ENCODE measurements around the gene FAM200B.

FAM200B gene

GRCh38 chr4:15704129-15704528 is 22.5 kb downstream of the FAM200B start:
- Histone ChIP-seq H3K27ac (ENCODE audit: low read depth, low read length) (no peak overlapping the region), H4K20me1 (ENCODE audit: control insufficient read depth, insufficient read depth, low read depth, low read length) (no peaks in the 10 kb centered on the region), H3K9me2 (replicated peaks; ENCODE audit: control insufficient read depth, low read length) (no peaks in the 10 kb centered on the region), H3K9me3 (ENCODE audit: control insufficient read depth, insufficient read depth, low read length) (no peaks in the 10 kb centered on the region), H3K4me1 (ENCODE audit: control insufficient read depth, low read length) (peaks cover 7% of the 10 kb centered on the region; the same call in 1 of the 2 replicates), H3K4me2 (ENCODE audit: low read length) (no peak overlapping the region), H3K79me2 (ENCODE audit: control insufficient read depth, low read length) (no peaks in the 10 kb centered on the region), H3K36me3 (ENCODE audit: control insufficient read depth, low read length) (no peaks in the 10 kb centered on the region), H3K27me3 (ENCODE audit: control insufficient read depth, low read length) (peaks cover 12% of the 10 kb centered on the region; the same call in 1 of the 2 replicates), H3K4me3 (ENCODE audit: low read length) (no peak overlapping the region), H3F3A (ENCODE audit: control insufficient read depth, insufficient read depth) (0 out of 2 replicates have a peak, but pooled peaks cover 2% of the 10 kb centered on the region)
- TF ChIP-seq, protein P1, sequence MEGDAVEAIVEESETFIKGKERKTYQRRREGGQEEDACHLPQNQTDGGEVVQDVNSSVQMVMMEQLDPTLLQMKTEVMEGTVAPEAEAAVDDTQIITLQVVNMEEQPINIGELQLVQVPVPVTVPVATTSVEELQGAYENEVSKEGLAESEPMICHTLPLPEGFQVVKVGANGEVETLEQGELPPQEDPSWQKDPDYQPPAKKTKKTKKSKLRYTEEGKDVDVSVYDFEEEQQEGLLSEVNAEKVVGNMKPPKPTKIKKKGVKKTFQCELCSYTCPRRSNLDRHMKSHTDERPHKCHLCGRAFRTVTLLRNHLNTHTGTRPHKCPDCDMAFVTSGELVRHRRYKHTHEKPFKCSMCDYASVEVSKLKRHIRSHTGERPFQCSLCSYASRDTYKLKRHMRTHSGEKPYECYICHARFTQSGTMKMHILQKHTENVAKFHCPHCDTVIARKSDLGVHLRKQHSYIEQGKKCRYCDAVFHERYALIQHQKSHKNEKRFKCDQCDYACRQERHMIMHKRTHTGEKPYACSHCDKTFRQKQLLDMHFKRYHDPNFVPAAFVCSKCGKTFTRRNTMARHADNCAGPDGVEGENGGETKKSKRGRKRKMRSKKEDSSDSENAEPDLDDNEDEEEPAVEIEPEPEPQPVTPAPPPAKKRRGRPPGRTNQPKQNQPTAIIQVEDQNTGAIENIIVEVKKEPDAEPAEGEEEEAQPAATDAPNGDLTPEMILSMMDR (IDR thresholded peaks at IDR 0.05; ENCODE audit: low read depth, low read length, poor library complexity, severe bottlenecking), result no peak
- TF ChIP-seq EZH2phosphoT487 (IDR thresholded peaks at IDR 0.05; ENCODE audit: borderline replicate concordance, low read length), result no peak

DNA sequence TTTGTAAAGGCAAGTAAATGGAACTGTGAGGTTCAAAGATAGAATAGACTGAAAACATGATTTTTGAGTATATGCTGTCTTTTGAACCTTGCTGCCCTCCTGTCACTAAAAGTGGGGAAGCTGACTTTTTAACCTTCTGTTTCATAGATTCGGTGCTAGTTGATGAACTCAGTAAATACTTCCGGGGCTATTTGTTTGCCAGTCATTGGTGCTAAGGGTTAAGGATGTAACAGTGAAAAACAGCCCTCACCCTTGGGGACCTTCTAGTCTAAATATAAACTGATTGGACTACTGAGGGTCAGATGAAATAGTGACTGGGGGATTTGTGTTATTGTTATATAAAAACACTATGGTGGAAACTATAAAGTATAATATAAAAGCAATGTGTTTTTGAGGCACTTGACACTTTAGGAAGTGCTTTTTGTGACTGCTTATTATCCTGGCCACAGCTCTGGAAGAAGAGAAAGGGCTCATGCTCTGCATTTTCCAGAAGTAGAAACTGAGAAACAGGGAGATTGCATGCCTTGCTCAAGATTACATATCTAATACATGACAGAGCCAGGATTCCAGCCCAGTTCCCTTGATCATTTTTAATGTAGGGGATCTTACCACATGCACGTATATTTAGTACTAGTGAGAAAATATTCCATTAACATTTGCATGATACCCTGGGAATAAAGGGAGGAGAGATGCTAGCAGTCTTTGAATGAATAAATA is 25.2 kb downstream of the FAM200B start:
- no peaks in the 10 kb centered on the region for H4K20me1 ChIP-seq (ENCODE audit: control insufficient read depth, insufficient read depth, low read depth, low read length)
- no peak overlapping the region for H3K4me2 ChIP-seq (ENCODE audit: low read length)
- H3K4me1 ChIP-seq (ENCODE audit: control insufficient read depth, low read length), result peaks cover 7% of the 10 kb centered on the region; the same call in 1 of the 2 replicates
- H3K9me3 ChIP-seq (ENCODE audit: control insufficient read depth, insufficient read depth, low read length), result no peaks in the 10 kb centered on the region
- TF ChIP-seq EZH2phosphoT487 (IDR thresholded peaks at IDR 0.05; ENCODE audit: borderline replicate concordance, low read length), result no peak
- TF ChIP-seq, protein P1 (IDR thresholded peaks at IDR 0.05; ENCODE audit: low read depth, low read length, poor library complexity, severe bottlenecking), result no peak
- H3K27me3 ChIP-seq (ENCODE audit: control insufficient read depth, low read length), result peaks cover 15% of the 10 kb centered on the region; the same call in 1 of the 2 replicates
- no peaks in the 10 kb centered on the region for H3K79me2 ChIP-seq (ENCODE audit: control insufficient read depth, low read length)
- H3F3A ChIP-seq (ENCODE audit: control insufficient read depth, insufficient read depth), result 0 out of 2 replicates have a peak, but pooled peaks cover 2% of the 10 kb centered on the region
- no peaks in the 10 kb centered on the region for H3K36me3 ChIP-seq (ENCODE audit: control insufficient read depth, low read length)
- no peak overlapping the region for H3K4me3 ChIP-seq (ENCODE audit: low read length)
- H3K27ac ChIP-seq (ENCODE audit: low read depth, low read length), result no peak overlapping the region
- no peaks in the 10 kb centered on the region for H3K9me2 ChIP-seq (replicated peaks; ENCODE audit: control insufficient read depth, low read length)

- H3K27me3 ChIP-seq (ENCODE audit: control insufficient read depth, low read length), result peaks cover 20% of the 10 kb centered on the region; the same call in 1 of the 2 replicates
- H3K9me2 ChIP-seq (replicated peaks; ENCODE audit: control insufficient read depth, low read length), result no peaks in the 10 kb centered on the region
- no peak overlapping the region for H3K4me3 ChIP-seq (ENCODE audit: low read length)
- H3F3A ChIP-seq (ENCODE audit: control insufficient read depth, insufficient read depth), result 0 out of 2 replicates have a peak, but pooled peaks cover 2% of the 10 kb centered on the region
- TF ChIP-seq, protein P1 (IDR thresholded peaks at IDR 0.05; ENCODE audit: low read depth, low read length, poor library complexity, severe bottlenecking), result no peak
- TF ChIP-seq EZH2phosphoT487 (IDR thresholded peaks at IDR 0.05; ENCODE audit: borderline replicate concordance, low read length), result no peak
- no peaks in the 10 kb centered on the region for H3K36me3 ChIP-seq (ENCODE audit: control insufficient read depth, low read length)
- H4K20me1 ChIP-seq (ENCODE audit: control insufficient read depth, insufficient read depth, low read depth, low read length), result no peaks in the 10 kb centered on the region
- H3K9me3 ChIP-seq (ENCODE audit: control insufficient read depth, insufficient read depth, low read length), result no peaks in the 10 kb centered on the region
- no peaks in the 10 kb centered on the region for H3K79me2 ChIP-seq (ENCODE audit: control insufficient read depth, low read length)
- H3K4me2 ChIP-seq (ENCODE audit: low read length), result no peak overlapping the region
- H3K4me1 ChIP-seq (ENCODE audit: control insufficient read depth, low read length), result peaks cover 7% of the 10 kb centered on the region; the same call in 1 of the 2 replicates
- H3K27ac ChIP-seq (ENCODE audit: low read depth, low read length), result no peak overlapping the region
Observed at GRCh38 chr4:15707363-15707715, 25.7 kb downstream of the FAM200B start.
